Superior temporal gyrus (tissue), 1 donor: ENCODE results near the gene PNLDC1.
"Not testable (repeated sequence)": the region's sequence is repeated elsewhere in the genome, so short reads cannot be mapped to it uniquely, and the experiment has no call there.

Experiments
- DNase-seq: peaks from one replicate; pipeline ENCODE4 v3.0.0-alpha.2; 2016; ENCODE audit errors: extremely low spot score

Gene PNLDC1

GRCh38 chr6:159778542-159779103, 21.5 kb upstream of the PNLDC1 start:
- no peak for DNase-seq

GRCh38 chr6:159788276-159788675, 11.8 kb upstream of the PNLDC1 start:
- DNase-seq: no peak

- no peak for DNase-seq
Measured at GRCh38 chr6:159788753-159789376, 11.2 kb upstream of the PNLDC1 start.

GRCh38 chr6:159789377-159790148, 10.5 kb upstream of the PNLDC1 start, which contains the start of gene TCP1:
TSS of gene TCP1 (minus strand) at chr6:159789602. CDS start at chr6:159789468, 134 bp downstream.
- peak; percentile 100 for DNase-seq

GRCh38 chr6:159790149-159790955, 9.7 kb upstream of the PNLDC1 start, which contains the start of gene MRPL18:
TSS of gene MRPL18 (plus strand) at chr6:159790467. CDS start at chr6:159790588, 121 bp downstream.
- DNase-seq: peak; percentile 99

- no peak for DNase-seq
Measured at GRCh38 chr6:159790956-159791598, 9.0 kb upstream of the PNLDC1 start.

- not testable (repeated sequence) for DNase-seq
Measured at GRCh38 chr6:159794976-159795375, 5.1 kb upstream of the PNLDC1 start.

- no peak for DNase-seq
Measured at GRCh38 chr6:159797554-159797953, 2.5 kb upstream of the PNLDC1 start.

- no peak for DNase-seq
Measured at GRCh38 chr6:159801935-159802334, 1.9 kb downstream of the PNLDC1 start.

GRCh38 chr6:159804504-159804903, 4.4 kb downstream of the PNLDC1 start:
- DNase-seq: no peak

GRCh38 chr6:159805440-159806020, 5.5 kb downstream of the PNLDC1 start:
- DNase-seq: no peak

GRCh38 chr6:159806021-159806458, 6.0 kb downstream of the PNLDC1 start:
- DNase-seq: no peak

GRCh38 chr6:159807150-159807858, 7.2 kb downstream of the PNLDC1 start:
- no peak for DNase-seq

- DNase-seq: peak; percentile 80
Measured at GRCh38 chr6:159808647-159809046, 8.6 kb downstream of the PNLDC1 start.

GRCh38 chr6:159809149-159809548, 9.1 kb downstream of the PNLDC1 start:
- no peak for DNase-seq

GRCh38 chr6:159813781-159814180, 13.7 kb downstream of the PNLDC1 start:
- DNase-seq: no peak

GRCh38 chr6:159815410-159815809, 15.3 kb downstream of the PNLDC1 start:
- DNase-seq: no peak

- DNase-seq: not testable (repeated sequence)
Measured at GRCh38 chr6:159816775-159817174, 16.7 kb downstream of the PNLDC1 start.

GRCh38 chr6:159817951-159818739, 18.1 kb downstream of the PNLDC1 start:
- DNase-seq: no peak
